ENCODE measurements around the gene NFKB1. TPM values are rescaled to one million over a fixed set of nuclear protein-coding genes. Genes with fewer than 3 reads are reported as not detected.

Gene NFKB1
- total RNA-seq, 3 donors from 2014 or later (not counting 1 experiment from before 2014, with no cell fraction given): 144 to 235 (median 163) TPM

- no peaks in the 10 kb centered on the region for H3K36me3 ChIP-seq (ENCODE audit: control insufficient read depth, insufficient read depth, low read length)
- H3K4me1 Mint-ChIP-seq: peaks cover 15% of the 10 kb centered on the region in 2 donors
- peak overlapping the region; percentile 88 for H3K4me3 Mint-ChIP-seq
- peak; percentile 94 to 100 (median 100) for ATAC-seq
- no peaks in the 10 kb centered on the region for H3K27me3 Mint-ChIP-seq (ENCODE audit: low read depth in 2 of 2)
- 29% methylated on average over 3 of the region's 3 CpGs for WGBS (ENCODE audit: insufficient coverage)
- H3K4me3 ChIP-seq (ENCODE audit: low read length): no peak overlapping the region
- no peaks in the 10 kb centered on the region for H3K36me3 Mint-ChIP-seq
- no peaks in the 10 kb centered on the region for H3K9me3 Mint-ChIP-seq
- intact Hi-C loops (cut with micrococcal nuclease): loop anchor here (1.0 to 10.0 kb wide), 3 partner anchors 176 to 469 kb away; partner anchors contain the start of gene BDH2
- H3K4me1 ChIP-seq (ENCODE audit: control insufficient read depth, insufficient read depth, low read length): peaks cover 5% of the 10 kb centered on the region
- no peaks in the 10 kb centered on the region for H3K9me3 ChIP-seq (ENCODE audit: control insufficient read depth, insufficient read depth, low read length)
- peak overlapping the region; percentile 84 to 86 for H3K27ac Mint-ChIP-seq
- no peak overlapping the region for H3K27ac ChIP-seq (ENCODE audit: low read length)
- peak; percentile 41 to 85 for DNase-seq
- TF ChIP-seq CTCF (IDR thresholded peaks at IDR 0.05): peak; percentile 77
- H3K27me3 ChIP-seq (ENCODE audit: control insufficient read depth, insufficient read depth, low read length): no peaks in the 10 kb centered on the region
Measured at GRCh38 chr4:102625232-102625930, 124.2 kb downstream of the NFKB1 start.

DNA sequence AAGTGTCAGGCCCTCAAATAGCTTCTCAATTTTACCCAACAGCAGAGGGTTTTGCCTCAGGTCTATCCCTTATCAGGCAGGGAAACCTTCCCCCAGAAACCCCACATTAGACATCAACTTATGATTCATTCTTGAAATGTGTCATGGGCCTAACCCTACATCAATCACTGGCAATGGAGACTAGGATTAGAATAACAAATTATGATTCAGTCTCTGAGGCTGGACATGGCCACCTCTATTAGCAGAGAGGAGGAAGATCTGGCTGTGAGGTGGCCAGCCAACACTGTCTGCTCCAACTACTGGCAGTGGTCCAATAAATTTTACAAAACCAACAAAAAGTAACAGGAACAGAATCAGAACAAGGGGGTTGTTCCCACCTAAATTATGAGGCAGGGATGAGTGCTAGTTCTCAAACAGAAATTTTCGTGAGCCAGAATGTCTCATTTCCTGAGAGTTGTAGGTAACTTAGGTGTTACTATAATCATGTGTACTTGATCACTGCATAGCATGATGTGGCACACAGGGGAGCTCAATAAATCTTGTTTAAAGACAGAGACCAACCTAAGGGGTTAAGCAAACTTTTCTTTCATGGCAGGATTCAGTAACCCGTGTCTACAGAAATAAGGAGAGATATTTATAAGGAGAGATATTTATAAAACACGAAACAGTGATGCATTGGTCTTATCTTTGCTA is 126.8 kb downstream of the NFKB1 start:
- intact Hi-C loops (cut with micrococcal nuclease): loop anchor here (10.0 kb wide), 1 partner anchor 467 kb away; the partner anchor contains the start of gene BDH2
- 74% methylated on average over 3 of the region's 3 CpGs for WGBS (ENCODE audit: insufficient coverage)
- Mint-ChIP-seq H3K9me3 (no peaks in the 10 kb centered on the region), H3K4me1 (peaks cover 22 to 33% of the 10 kb centered on the region in 2 donors), H3K27me3 (ENCODE audit: low read depth in 2 of 2) (no peaks in the 10 kb centered on the region), H3K4me3 (no peak overlapping the region), H3K27ac (no peak overlapping the region), H3K36me3 (peaks cover 7% of the 10 kb centered on the region)
- ATAC-seq (no peak), DNase-seq (no peak)
- H3K9me3 ChIP-seq (ENCODE audit: control insufficient read depth, insufficient read depth, low read length): no peaks in the 10 kb centered on the region
- peaks cover 11% of the 10 kb centered on the region for H3K4me1 ChIP-seq (ENCODE audit: control insufficient read depth, insufficient read depth, low read length)
- peaks cover 10% of the 10 kb centered on the region for H3K36me3 ChIP-seq (ENCODE audit: control insufficient read depth, insufficient read depth, low read length)
- no peak overlapping the region for H3K4me3 ChIP-seq (ENCODE audit: low read length)
- H3K27ac ChIP-seq (ENCODE audit: low read length): no peak overlapping the region
- TF ChIP-seq CTCF (IDR thresholded peaks at IDR 0.05): no peak
- no peaks in the 10 kb centered on the region for H3K27me3 ChIP-seq (ENCODE audit: control insufficient read depth, insufficient read depth, low read length)

DNA sequence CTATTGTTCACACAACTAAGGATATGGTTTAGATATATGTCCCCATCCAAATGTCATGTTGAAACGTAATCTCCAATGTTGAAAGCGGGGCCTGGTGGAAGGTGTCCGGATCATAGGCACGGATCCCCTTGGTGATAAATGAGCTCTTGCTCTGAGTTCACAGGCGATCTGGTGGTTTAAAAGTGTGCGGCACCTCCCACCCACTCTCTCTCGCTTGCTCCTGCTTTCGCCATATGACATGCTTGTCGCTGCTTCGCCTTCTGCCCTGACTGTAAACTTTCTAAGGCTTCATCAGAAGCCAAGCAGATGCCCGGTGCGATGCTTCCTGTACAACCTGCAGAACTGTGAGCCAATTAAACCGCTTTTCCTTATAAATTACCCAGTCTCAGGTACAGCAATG is 128.5 kb downstream of the NFKB1 start:
- Mint-ChIP-seq H3K27me3 (ENCODE audit: low read depth in 2 of 2) (no peaks in the 10 kb centered on the region), H3K4me3 (no peak overlapping the region), H3K27ac (peak overlapping the region; percentile 80 to 82), H3K9me3 (no peaks in the 10 kb centered on the region), H3K4me1 (peaks cover 23 to 34% of the 10 kb centered on the region in 2 donors), H3K36me3 (peaks cover 7% of the 10 kb centered on the region)
- no peaks in the 10 kb centered on the region for H3K9me3 ChIP-seq (ENCODE audit: control insufficient read depth, insufficient read depth, low read length)
- intact Hi-C loops (cut with micrococcal nuclease): loop anchor here (10.0 kb wide), 1 partner anchor 465 kb away; the partner anchor contains the start of gene BDH2
- WGBS (ENCODE audit: insufficient coverage): 90% methylated on average over 13 of the region's 13 CpGs
- peaks cover 17% of the 10 kb centered on the region for H3K36me3 ChIP-seq (ENCODE audit: control insufficient read depth, insufficient read depth, low read length)
- DNase-seq (peak in 1 of 2 donors; percentile 13), ATAC-seq (no peak)
- H3K27me3 ChIP-seq (ENCODE audit: control insufficient read depth, insufficient read depth, low read length): no peaks in the 10 kb centered on the region
- no peak overlapping the region for H3K4me3 ChIP-seq (ENCODE audit: low read length)
- no peak for TF ChIP-seq CTCF (IDR thresholded peaks at IDR 0.05)
- H3K4me1 ChIP-seq (ENCODE audit: control insufficient read depth, insufficient read depth, low read length): peaks cover 17% of the 10 kb centered on the region
- H3K27ac ChIP-seq (ENCODE audit: low read length): no peak overlapping the region

All from natural killer cell (primary cell).